Measurements from ENCODE around the gene LOC128125822.
"Not testable (repeated sequence)": the region's sequence is repeated elsewhere in the genome, so short reads cannot be mapped to it uniquely, and the experiment has no call there.

LOC128125822 gene

GRCh38 chr6:63585652-63586051, 13.4 kb downstream of the LOC128125822 start:
- H2AFZ ChIP-seq (ENCODE audit: low read depth, low read length, poor library complexity, severe bottlenecking); POLR2A ChIA-PET; H3K9me2 ChIP-seq (ENCODE audit: insufficient read depth); H3K9ac ChIP-seq (ENCODE audit: low read length); H3K27me3 ChIP-seq (ENCODE audit: insufficient read depth, low read length); BruUV-seq (replicated peaks); RAD21 ChIA-PET (ENCODE audit: low non-redundant PET in 1 of 2, low total read pairs in 2 of 2, uncharacterized antibody in 2 of 2, unreplicated experiment in 2 of 2); H3K4me1 ChIP-seq (ENCODE audit: control insufficient read depth in 1 of 2, insufficient read depth in 2 of 2, low read length in 2 of 2); H3K4me2 ChIP-seq (ENCODE audit: low read length); H3K9me3 ChIP-seq (ENCODE audit: control insufficient read depth in 1 of 2, insufficient read depth in 1 of 2, low read depth in 1 of 2, low read length in 2 of 2); DNase-seq (ENCODE audit: low read depth, low spot score); H3K27ac ChIP-seq (ENCODE audit: low read depth, low read length); H4K20me1 ChIP-seq (ENCODE audit: insufficient read depth); ATAC-seq; intact Hi-C loops (cut with micrococcal nuclease); H3K4me3 ChIP-seq (replicated peaks in 1 of 2; ENCODE audit: low read depth in 1 of 2, low read length in 2 of 2): not testable (repeated sequence)
- Histone ChIP-seq H3K79me2 (ENCODE audit: insufficient read depth, low read length) (peaks cover 29% of the 10 kb centered on the region), H3K36me3 (ENCODE audit: control insufficient read depth in 1 of 2, insufficient read depth in 2 of 2, low read length in 2 of 2) (peaks cover 32 to 37% of the 10 kb centered on the region in 2 experiments)
- CTCF ChIA-PET, result interaction anchor here (1.4 kb wide), 1 partner anchor 12 kb away, joined by 3 read pairs; no protein-coding TSS in a partner anchor
- peak; percentile 19; the same call in 1 of the 2 replicates for TF ChIP-seq POLR2AphosphoS5 (IDR thresholded peaks at IDR 0.05; ENCODE audit: low read depth, low read length)

GRCh38 chr6:63589952-63590411, 17.7 kb downstream of the LOC128125822 start:
- ChIA-PET RAD21 (ENCODE audit: low non-redundant PET in 1 of 2, low total read pairs in 2 of 2, uncharacterized antibody in 2 of 2, unreplicated experiment in 2 of 2) (no interaction called here), POLR2A (no interaction called here), CTCF (no interaction called here)
- no peaks in the 10 kb centered on the region for H3K9me3 ChIP-seq (ENCODE audit: control insufficient read depth in 1 of 2, insufficient read depth in 1 of 2, low read depth in 1 of 2, low read length in 2 of 2)
- H3K9ac ChIP-seq (ENCODE audit: low read length), result no peak overlapping the region
- H3K9me2 ChIP-seq (ENCODE audit: insufficient read depth), result no peaks in the 10 kb centered on the region
- H4K20me1 ChIP-seq (ENCODE audit: insufficient read depth), result no peaks in the 10 kb centered on the region
- ATAC-seq (no peak), DNase-seq (ENCODE audit: low read depth, low spot score) (no peak)
- H3K27me3 ChIP-seq (ENCODE audit: insufficient read depth, low read length), result no peaks in the 10 kb centered on the region
- no peak overlapping the region for H3K4me2 ChIP-seq (ENCODE audit: low read length)
- intact Hi-C loops (cut with micrococcal nuclease), result no loop called here
- H3K27ac ChIP-seq (ENCODE audit: low read depth, low read length), result no peak overlapping the region
- H3K4me3 ChIP-seq (replicated peaks in 1 of 2; ENCODE audit: low read depth in 1 of 2, low read length in 2 of 2), result no peak overlapping the region
- no TSS peak for BruUV-seq (replicated peaks)
- H2AFZ ChIP-seq (ENCODE audit: low read depth, low read length, poor library complexity, severe bottlenecking), result no peak overlapping the region
- no peaks in the 10 kb centered on the region for H3K79me2 ChIP-seq (ENCODE audit: insufficient read depth, low read length)
- TF ChIP-seq ZFX (IDR thresholded peaks at IDR 0.05) (no peak), REST (IDR thresholded peaks at IDR 0.05; ENCODE audit: low read depth) (no peak), EZH2phosphoT487 (IDR thresholded peaks at IDR 0.05; ENCODE audit: borderline replicate concordance) (no peak), ZBTB33 (IDR thresholded peaks at IDR 0.05; ENCODE audit: extremely low read depth, insufficient replicate concordance, low read length) (no peak), RAD21 (IDR thresholded peaks at IDR 0.05; ENCODE audit: low read depth) (no peak), SRF (IDR thresholded peaks at IDR 0.05; ENCODE audit: low read depth) (no peak), ELF1 (IDR thresholded peaks at IDR 0.05; ENCODE audit: borderline replicate concordance, low read depth) (no peak), CTCF (IDR thresholded peaks at IDR 0.05 in 2 of 3, conservative IDR thresholded peaks at IDR 0.05 in 1 of 3; ENCODE audit: borderline replicate concordance in 1 of 3, insufficient read depth in 1 of 3, low read depth in 2 of 3, low read length in 2 of 3) (no peak)
- H3K36me3 ChIP-seq (ENCODE audit: control insufficient read depth in 1 of 2, insufficient read depth in 2 of 2, low read length in 2 of 2), result no peaks in the 10 kb centered on the region
- H3K4me1 ChIP-seq (ENCODE audit: control insufficient read depth in 1 of 2, insufficient read depth in 2 of 2, low read length in 2 of 2), result no peaks in the 10 kb centered on the region

All from HCT116 (cell line).